Natural killer cell (primary cell): Measurements from ENCODE around the gene ABHD14A. TPM values are rescaled to one million over a fixed set of nuclear protein-coding genes. Genes with fewer than 3 reads are reported as not detected.

Experiments
- ATAC-seq, 3 donors: fragments of 150-1000 bp in 2 of 3; fragments of 200-7000 bp in 1 of 3; cut with Tn5 transposase; 1 replicate in 1 of 3; 2 replicates in 2 of 3; pipeline ENCODE4 v1.10.0; 2021; ENCODE audit warnings: mild to moderate bottlenecking in 2 of 3, moderate library complexity in 2 of 3
- DNase-seq, 2 donors: peaks; one replicate each; pipeline versions ENCODE4 v3.0.0 to v3.0.0-alpha.2; 2013 to 2021; ENCODE audit warnings: mixed read lengths in 1 of 2
- H3K27ac ChIP-seq: one replicate; pipeline ENCODE4 v1.5.1; 2013; ENCODE audit warnings: mild to moderate bottlenecking, low read length
- H3K27me3 ChIP-seq: one replicate; pipeline ENCODE4 v1.6.1; 2013; ENCODE audit warnings: low read length; ENCODE audit not compliant: control insufficient read depth, insufficient read depth
- H3K36me3 ChIP-seq: one replicate; pipeline ENCODE4 v1.6.1; 2013; ENCODE audit warnings: low read length; ENCODE audit not compliant: control insufficient read depth, insufficient read depth
- H3K4me1 ChIP-seq: one replicate; pipeline ENCODE4 v1.6.1; 2013; ENCODE audit warnings: low read length; ENCODE audit not compliant: control insufficient read depth, insufficient read depth
- H3K4me3 ChIP-seq: one replicate; pipeline ENCODE4 v1.5.1; 2013; ENCODE audit warnings: low read length
- H3K9me3 ChIP-seq: one replicate; pipeline ENCODE4 v1.6.1; 2013; ENCODE audit warnings: low read length; ENCODE audit not compliant: control insufficient read depth, insufficient read depth
- H3K27ac Mint-ChIP-seq, 2 donors: one replicate each; pipeline ENCODE4 v1.8.0; 2022; ENCODE audit warnings: mild to moderate bottlenecking in 2 of 2, mixed read lengths in 2 of 2, moderate library complexity in 1 of 2
- H3K27me3 Mint-ChIP-seq, 2 donors: one replicate each; pipeline ENCODE4 v1.8.0; 2022; ENCODE audit warnings: low read depth in 2 of 2, mixed read lengths in 2 of 2
- H3K36me3 Mint-ChIP-seq: one replicate; pipeline ENCODE4 v1.8.0; 2022; ENCODE audit warnings: mixed read lengths
- H3K4me1 Mint-ChIP-seq, 2 donors: one replicate each; pipeline ENCODE4 v1.8.0; 2022; ENCODE audit warnings: mixed read lengths in 2 of 2
- H3K4me3 Mint-ChIP-seq: one replicate; pipeline ENCODE4 v1.8.0; 2022; ENCODE audit warnings: mild to moderate bottlenecking, moderate library complexity, mixed read lengths
- H3K9me3 Mint-ChIP-seq, 2 donors: one replicate each; pipeline ENCODE4 v1.8.0; 2022; ENCODE audit warnings: mixed read lengths in 2 of 2
- WGBS: methylation state at CpG from one replicate; pipeline ENCODE4 v1.1.7; 2013; ENCODE audit warnings: missing lambda C conversion rate; ENCODE audit not compliant: insufficient coverage; 5-methylcytosine and 5-hydroxymethylcytosine counted together
- intact Hi-C: fragments of 100-400 bp; cut with micrococcal nuclease; formaldehyde crosslinking; loops from one replicate; pipeline ENCODE4 v1.14.2; 2022
- total RNA-seq, 4 donors: library from RNA; stranded (reverse); fragments of 120-200 nt in 1 of 4; gene quantifications; one replicate each; pipeline versions ENCODE4 v1.2.3 to v1.2.4, GENCODE V29; 2013 to 2022
- TF ChIP-seq, protein P1 (sequence below): fragments of 200-600 bp; IDR thresholded peaks from one replicate; pipeline ENCODE4 v1.8.0; 2022; ENCODE audit warnings: antibody characterized with exemption

ABHD14A gene
- total RNA-seq, 3 donors from 2014 or later (not counting 1 experiment from before 2014, with no cell fraction given) = 12.0 to 14.7 (median 13.4) TPM

GRCh38 chr3:52029053-52029452 is 54.2 kb downstream of the ABHD14A start:
- no peaks in the 10 kb centered on the region for H3K4me1 ChIP-seq
- no peaks in the 10 kb centered on the region for H3K4me1 Mint-ChIP-seq
- no peaks in the 10 kb centered on the region for H3K9me3 Mint-ChIP-seq
- H3K36me3 Mint-ChIP-seq = no peaks in the 10 kb centered on the region
- H3K27me3 ChIP-seq = no peaks in the 10 kb centered on the region
- no peak overlapping the region for H3K27ac Mint-ChIP-seq
- intact Hi-C loops = no loop called here
- H3K27me3 Mint-ChIP-seq = peaks cover 0 to 3% of the 10 kb centered on the region in 2 donors
- no peaks in the 10 kb centered on the region for H3K9me3 ChIP-seq
- TF ChIP-seq, protein P1, sequence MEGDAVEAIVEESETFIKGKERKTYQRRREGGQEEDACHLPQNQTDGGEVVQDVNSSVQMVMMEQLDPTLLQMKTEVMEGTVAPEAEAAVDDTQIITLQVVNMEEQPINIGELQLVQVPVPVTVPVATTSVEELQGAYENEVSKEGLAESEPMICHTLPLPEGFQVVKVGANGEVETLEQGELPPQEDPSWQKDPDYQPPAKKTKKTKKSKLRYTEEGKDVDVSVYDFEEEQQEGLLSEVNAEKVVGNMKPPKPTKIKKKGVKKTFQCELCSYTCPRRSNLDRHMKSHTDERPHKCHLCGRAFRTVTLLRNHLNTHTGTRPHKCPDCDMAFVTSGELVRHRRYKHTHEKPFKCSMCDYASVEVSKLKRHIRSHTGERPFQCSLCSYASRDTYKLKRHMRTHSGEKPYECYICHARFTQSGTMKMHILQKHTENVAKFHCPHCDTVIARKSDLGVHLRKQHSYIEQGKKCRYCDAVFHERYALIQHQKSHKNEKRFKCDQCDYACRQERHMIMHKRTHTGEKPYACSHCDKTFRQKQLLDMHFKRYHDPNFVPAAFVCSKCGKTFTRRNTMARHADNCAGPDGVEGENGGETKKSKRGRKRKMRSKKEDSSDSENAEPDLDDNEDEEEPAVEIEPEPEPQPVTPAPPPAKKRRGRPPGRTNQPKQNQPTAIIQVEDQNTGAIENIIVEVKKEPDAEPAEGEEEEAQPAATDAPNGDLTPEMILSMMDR = no peak
- WGBS = 93% methylated on average over 9 of the region's 9 CpGs
- ATAC-seq (no peak), DNase-seq (no peak)
- H3K36me3 ChIP-seq = no peaks in the 10 kb centered on the region
- no peak overlapping the region for H3K4me3 Mint-ChIP-seq
- H3K4me3 ChIP-seq = no peak overlapping the region
- no peak overlapping the region for H3K27ac ChIP-seq

- H3K9me3 Mint-ChIP-seq = no peaks in the 10 kb centered on the region
These were observed 54.7 kb downstream of the ABHD14A start for GRCh38 chr3:52029535-52029934.

More at GRCh38 chr3:52029535-52029934, 54.7 kb downstream of the ABHD14A start:
- DNase-seq (no peak), ATAC-seq (no peak)
- 87% methylated on average over 10 of the region's 10 CpGs for WGBS
- Histone ChIP-seq H3K27ac (no peak overlapping the region), H3K4me1 (no peaks in the 10 kb centered on the region), H3K4me3 (no peak overlapping the region), H3K9me3 (no peaks in the 10 kb centered on the region), H3K36me3 (no peaks in the 10 kb centered on the region), H3K27me3 (no peaks in the 10 kb centered on the region)
- Mint-ChIP-seq H3K27ac (no peak overlapping the region), H3K4me3 (no peak overlapping the region), H3K27me3 (peaks cover 0 to 3% of the 10 kb centered on the region in 2 donors), H3K4me1 (no peaks in the 10 kb centered on the region), H3K36me3 (no peaks in the 10 kb centered on the region)
- TF ChIP-seq, protein P1 = no peak
- intact Hi-C loops = no loop called here

Other genes with a start within 250 kb of the ABHD14A start
- gene IQCF6, start 195.8 kb upstream of the ABHD14A start, total RNA-seq = not detected
- not detected for gene IQCF2, start 113.4 kb upstream of the ABHD14A start, total RNA-seq
- not detected for gene IQCF5, start 99.5 kb upstream of the ABHD14A start, total RNA-seq
- not detected for gene IQCF1, start 71.7 kb upstream of the ABHD14A start, total RNA-seq
- 10 to 100 TPM; 11.2 to 13.0 (median 12.7) TPM for gene RRP9, start 33.2 kb upstream of the ABHD14A start, total RNA-seq
- 1 to 10 TPM; 4.6 to 7.4 (median 5.6) TPM for gene PARP3, start 32.7 kb upstream of the ABHD14A start, total RNA-seq
- not detected for gene GPR62, start 19.7 kb upstream of the ABHD14A start, total RNA-seq
- gene PCBP4, start 7.6 kb upstream of the ABHD14A start, total RNA-seq = 10 to 100 TPM; 15.0 to 24.7 (median 18.4) TPM
- gene ABHD14B, start 1.0 kb upstream of the ABHD14A start, total RNA-seq = 10 to 100 TPM; 32.8 to 42.2 (median 34.2) TPM
- gene ACY1, start 8.5 kb downstream of the ABHD14A start, total RNA-seq = 10 to 100 TPM in 2 of 3 donors, 1 to 10 TPM in 1; 8.4 to 19.5 (median 13.8) TPM
- 100 to 1,000 TPM; 486 to 819 (median 797) TPM for gene RPL29, start 20.8 kb downstream of the ABHD14A start, total RNA-seq
- gene DUSP7, start 81.5 kb downstream of the ABHD14A start, total RNA-seq = 10 to 100 TPM in 2 of 3 donors, 1 to 10 TPM in 1; 8.7 to 17.4 (median 11.6) TPM
- gene POC1A, start 179.4 kb downstream of the ABHD14A start, total RNA-seq = 1 to 10 TPM; 1.3 to 2.6 (median 2.4) TPM
- 10 to 100 TPM; 17.0 to 34.5 (median 33.4) TPM for gene ALAS1, start 223.1 kb downstream of the ABHD14A start, total RNA-seq